Neuronal stem cell (in vitro differentiated cells): ENCODE data around the gene TMEM163.
"Not testable (repeated sequence)": the region's sequence is repeated elsewhere in the genome, so short reads cannot be mapped to it uniquely, and the experiment has no call there.

Source experiments
- DNase-seq: peaks from one replicate; pipeline ENCODE4 v3.0.0-alpha.2; 2013; ENCODE audit warnings: low spot score
- H2AFZ ChIP-seq: one replicate; pipeline ENCODE4 v1.6.1; 2013; ENCODE audit warnings: mild to moderate bottlenecking, low read length, inconsistent platforms
- H2AK5ac ChIP-seq: 2 replicates; pipeline ENCODE4 v1.6.1; 2013; ENCODE audit warnings: low read depth, mild to moderate bottlenecking, inconsistent platforms, low read length, moderate library complexity, mixed read lengths
- H2BK120ac ChIP-seq: 2 replicates; pipeline ENCODE4 v1.6.1; 2013; ENCODE audit warnings: low read depth, mild to moderate bottlenecking, inconsistent platforms, low read length, moderate library complexity, mixed read lengths
- H2BK12ac ChIP-seq: one replicate; pipeline ENCODE4 v1.6.1; 2013; ENCODE audit warnings: low read length, inconsistent platforms
- H2BK15ac ChIP-seq: 2 replicates; pipeline ENCODE4 v1.6.1; 2013; ENCODE audit warnings: mild to moderate bottlenecking, low read length, inconsistent platforms, mixed read lengths
- H2BK5ac ChIP-seq: one replicate; pipeline ENCODE4 v1.6.1; 2013; ENCODE audit warnings: inconsistent platforms, mild to moderate bottlenecking, low read length, moderate library complexity
- H3K14ac ChIP-seq: one replicate; pipeline ENCODE4 v1.6.1; 2013; ENCODE audit warnings: low read length, inconsistent platforms
- H3K18ac ChIP-seq: 2 replicates; pipeline ENCODE4 v1.6.1; 2013; ENCODE audit warnings: low read length, inconsistent platforms
- H3K23ac ChIP-seq: 2 replicates; pipeline ENCODE4 v1.6.1; 2013; ENCODE audit warnings: low read depth, mild to moderate bottlenecking, mixed read lengths, low read length, inconsistent platforms; ENCODE audit not compliant: poor library complexity
- H3K27ac ChIP-seq: replicated peaks from 3 replicates; pipeline ENCODE4 v1.5.1; 2013; ENCODE audit warnings: low read length, inconsistent platforms
- H3K27me3 ChIP-seq, 3 experiments: 2 replicates each; pipeline ENCODE4 v1.6.1; 2013; ENCODE audit warnings: low read length in 3 of 3, mild to moderate bottlenecking in 2 of 3, inconsistent platforms in 1 of 3, low read depth in 1 of 3, mixed read lengths in 1 of 3, moderate library complexity in 1 of 3; ENCODE audit not compliant: control insufficient read depth in 3 of 3, insufficient read depth in 3 of 3
- H3K36me3 ChIP-seq, 2 donors: replicated peaks in 1 of 2; 2 replicates each; pipeline ENCODE4 v1.6.1; 2013; ENCODE audit warnings: low read length in 2 of 2; ENCODE audit not compliant: control insufficient read depth in 2 of 2, insufficient read depth in 2 of 2
- H3K4ac ChIP-seq: 2 replicates; pipeline ENCODE4 v1.6.1; 2013; ENCODE audit warnings: inconsistent platforms, mild to moderate bottlenecking, low read length, moderate library complexity
- H3K4me1 ChIP-seq, 2 donors: 1 replicate in 1 of 2; 2 replicates in 1 of 2; pipeline ENCODE4 v1.6.1; 2013; ENCODE audit warnings: low read length in 2 of 2, low read depth in 1 of 2; ENCODE audit not compliant: control insufficient read depth in 2 of 2, insufficient read depth in 1 of 2
- H3K4me2 ChIP-seq: one replicate; pipeline ENCODE4 v1.6.1; 2013; ENCODE audit warnings: mild to moderate bottlenecking, low read length, inconsistent platforms; ENCODE audit not compliant: insufficient read depth, poor library complexity, severe bottlenecking
- H3K4me3 ChIP-seq, 2 donors: 2 replicates each; pipeline ENCODE4 v1.5.1; 2013; ENCODE audit warnings: low read length in 2 of 2, mild to moderate bottlenecking in 2 of 2, inconsistent platforms in 1 of 2, moderate library complexity in 1 of 2
- H3K79me1 ChIP-seq: one replicate; pipeline ENCODE4 v1.6.1; 2013; ENCODE audit warnings: low read depth, mild to moderate bottlenecking, inconsistent platforms, low read length, moderate library complexity
- H3K9ac ChIP-seq: one replicate; pipeline ENCODE4 v1.6.1; 2013; ENCODE audit warnings: mild to moderate bottlenecking, low read depth, low read length, inconsistent platforms; ENCODE audit not compliant: poor library complexity
- H3K9me3 ChIP-seq, 2 donors: replicated peaks in 1 of 2; 2 replicates each; pipeline versions ENCODE3 to v1.6.1; 2013; ENCODE audit warnings: low read length in 2 of 2, mild to moderate bottlenecking in 2 of 2, inconsistent platforms in 1 of 2, low read depth in 1 of 2, mixed read lengths in 1 of 2, moderate library complexity in 1 of 2; ENCODE audit not compliant: control insufficient read depth in 2 of 2, insufficient read depth in 1 of 2
- H4K8ac ChIP-seq: one replicate; pipeline ENCODE4 v1.6.1; 2013; ENCODE audit warnings: low read depth, mild to moderate bottlenecking, inconsistent platforms, low read length, moderate library complexity
- H4K91ac ChIP-seq: one replicate; pipeline ENCODE4 v1.6.1; 2013; ENCODE audit warnings: low read length, low read depth, mild to moderate bottlenecking, inconsistent platforms; ENCODE audit not compliant: poor library complexity
- WGBS, 2 donors: extraction: QIAGEN DNeasy Blood & Tissue Kit; methylation state at CpG; one replicate each; pipeline ENCODE4 v1.1.7; 2013; ENCODE audit warnings: missing lambda C conversion rate in 2 of 2, mixed read lengths in 1 of 2; ENCODE audit not compliant: insufficient read length in 2 of 2, insufficient replicate concordance in 1 of 2; ENCODE audit errors: extremely low coverage in 2 of 2; 5-methylcytosine and 5-hydroxymethylcytosine counted together

The TMEM163 gene

GRCh38 chr2:134507159-134507558 lies 211.6 kb downstream of the TMEM163 start:
- H2BK12ac ChIP-seq, H3K4me3 ChIP-seq, H3K27ac ChIP-seq, H2BK15ac ChIP-seq, H3K4me1 ChIP-seq, H4K91ac ChIP-seq, H3K18ac ChIP-seq, H2BK120ac ChIP-seq, H2AK5ac ChIP-seq, H3K79me1 ChIP-seq, H3K36me3 ChIP-seq, H4K8ac ChIP-seq, H3K14ac ChIP-seq, H3K23ac ChIP-seq, H3K9ac ChIP-seq, H3K9me3 ChIP-seq, DNase-seq, H3K4me2 ChIP-seq, H2AFZ ChIP-seq, H3K4ac ChIP-seq, H2BK5ac ChIP-seq: not testable (repeated sequence)
- H3K27me3 ChIP-seq, result peaks cover 0 to 11% (median 0%) of the 10 kb centered on the region in 3 experiments
- no CpG with 5 or more reads among the region's 8 CpGs for WGBS, 2 donors

GRCh38 chr2:134505446-134505845 lies 213.4 kb downstream of the TMEM163 start:
- H3K36me3 ChIP-seq, result no peaks in the 10 kb centered on the region
- H2BK5ac ChIP-seq, result no peak overlapping the region
- H3K4me3 ChIP-seq, result no peak overlapping the region
- no peak overlapping the region for H4K91ac ChIP-seq
- DNase-seq, result no peak
- no peak overlapping the region for H2BK120ac ChIP-seq
- peak overlapping the region; percentile 17 for H3K18ac ChIP-seq
- no peak overlapping the region for H2BK15ac ChIP-seq
- no peak overlapping the region for H3K4ac ChIP-seq
- H2BK12ac ChIP-seq, result no peak overlapping the region
- H3K79me1 ChIP-seq, result no peaks in the 10 kb centered on the region
- H3K9ac ChIP-seq, result no peak overlapping the region
- no peak overlapping the region for H3K27ac ChIP-seq
- H2AFZ ChIP-seq, result no peak overlapping the region
- WGBS, 2 donors, result no CpG with 5 or more reads among the region's 9 CpGs
- H3K27me3 ChIP-seq, result peaks cover 0 to 11% (median 0%) of the 10 kb centered on the region in 3 experiments
- no peak overlapping the region for H3K4me2 ChIP-seq
- H2AK5ac ChIP-seq, result no peak overlapping the region
- no peaks in the 10 kb centered on the region for H3K9me3 ChIP-seq
- H3K4me1 ChIP-seq, result peaks cover 0 to 7% of the 10 kb centered on the region in 2 donors
- no peak overlapping the region for H3K23ac ChIP-seq
- H4K8ac ChIP-seq, result no peak overlapping the region
- no peak overlapping the region for H3K14ac ChIP-seq

GRCh38 chr2:134504586-134505336 lies 214.0 kb downstream of the TMEM163 start:
- no peak overlapping the region for H3K4me3 ChIP-seq
- H3K79me1 ChIP-seq, result no peaks in the 10 kb centered on the region
- no peak overlapping the region for H3K27ac ChIP-seq
- H2BK120ac ChIP-seq, result no peak overlapping the region
- no CpG with 5 or more reads among the region's 5 CpGs for WGBS, 2 donors
- no peak overlapping the region for H3K14ac ChIP-seq
- no peak overlapping the region for H4K8ac ChIP-seq
- H3K9ac ChIP-seq, result no peak overlapping the region
- peaks cover 0 to 17% (median 0%) of the 10 kb centered on the region in 3 experiments for H3K27me3 ChIP-seq
- peaks cover 0 to 10% of the 10 kb centered on the region in 2 donors for H3K4me1 ChIP-seq
- H4K91ac ChIP-seq, result no peak overlapping the region
- no peak overlapping the region for H2BK15ac ChIP-seq
- no peak overlapping the region for H3K4ac ChIP-seq
- H2BK12ac ChIP-seq, result no peak overlapping the region
- H2BK5ac ChIP-seq, result no peak overlapping the region
- no peak overlapping the region for H3K4me2 ChIP-seq
- no peak overlapping the region for H2AK5ac ChIP-seq
- H2AFZ ChIP-seq, result no peak overlapping the region
- H3K18ac ChIP-seq, result no peak overlapping the region
- DNase-seq, result no peak
- H3K23ac ChIP-seq, result no peak overlapping the region
- H3K36me3 ChIP-seq, result no peaks in the 10 kb centered on the region
- no peaks in the 10 kb centered on the region for H3K9me3 ChIP-seq

GRCh38 chr2:134502104-134502503 lies 216.7 kb downstream of the TMEM163 start:
- no peaks in the 10 kb centered on the region for H3K79me1 ChIP-seq
- no peak overlapping the region for H2BK120ac ChIP-seq
- no CpG with 5 or more reads among the region's 2 CpGs for WGBS, 2 donors
- H2BK15ac ChIP-seq, result no peak overlapping the region
- no peak overlapping the region for H3K9ac ChIP-seq
- peaks cover 0 to 22% (median 0%) of the 10 kb centered on the region in 3 experiments for H3K27me3 ChIP-seq
- no peak for DNase-seq
- peaks cover 0 to 10% of the 10 kb centered on the region in 2 donors for H3K4me1 ChIP-seq
- H3K9me3 ChIP-seq, result no peaks in the 10 kb centered on the region
- no peak overlapping the region for H2AFZ ChIP-seq
- H2BK12ac ChIP-seq, result no peak overlapping the region
- H3K23ac ChIP-seq, result no peak overlapping the region
- H4K8ac ChIP-seq, result no peak overlapping the region
- no peak overlapping the region for H3K27ac ChIP-seq
- H3K36me3 ChIP-seq, result no peaks in the 10 kb centered on the region
- no peak overlapping the region for H4K91ac ChIP-seq
- no peak overlapping the region for H2AK5ac ChIP-seq
- H3K4me3 ChIP-seq, result no peak overlapping the region
- no peak overlapping the region for H2BK5ac ChIP-seq
- H3K18ac ChIP-seq, result no peak overlapping the region
- H3K4ac ChIP-seq, result no peak overlapping the region
- H3K14ac ChIP-seq, result no peak overlapping the region
- no peak overlapping the region for H3K4me2 ChIP-seq
